Measurements from ENCODE around the gene ATG9A.

DNA sequence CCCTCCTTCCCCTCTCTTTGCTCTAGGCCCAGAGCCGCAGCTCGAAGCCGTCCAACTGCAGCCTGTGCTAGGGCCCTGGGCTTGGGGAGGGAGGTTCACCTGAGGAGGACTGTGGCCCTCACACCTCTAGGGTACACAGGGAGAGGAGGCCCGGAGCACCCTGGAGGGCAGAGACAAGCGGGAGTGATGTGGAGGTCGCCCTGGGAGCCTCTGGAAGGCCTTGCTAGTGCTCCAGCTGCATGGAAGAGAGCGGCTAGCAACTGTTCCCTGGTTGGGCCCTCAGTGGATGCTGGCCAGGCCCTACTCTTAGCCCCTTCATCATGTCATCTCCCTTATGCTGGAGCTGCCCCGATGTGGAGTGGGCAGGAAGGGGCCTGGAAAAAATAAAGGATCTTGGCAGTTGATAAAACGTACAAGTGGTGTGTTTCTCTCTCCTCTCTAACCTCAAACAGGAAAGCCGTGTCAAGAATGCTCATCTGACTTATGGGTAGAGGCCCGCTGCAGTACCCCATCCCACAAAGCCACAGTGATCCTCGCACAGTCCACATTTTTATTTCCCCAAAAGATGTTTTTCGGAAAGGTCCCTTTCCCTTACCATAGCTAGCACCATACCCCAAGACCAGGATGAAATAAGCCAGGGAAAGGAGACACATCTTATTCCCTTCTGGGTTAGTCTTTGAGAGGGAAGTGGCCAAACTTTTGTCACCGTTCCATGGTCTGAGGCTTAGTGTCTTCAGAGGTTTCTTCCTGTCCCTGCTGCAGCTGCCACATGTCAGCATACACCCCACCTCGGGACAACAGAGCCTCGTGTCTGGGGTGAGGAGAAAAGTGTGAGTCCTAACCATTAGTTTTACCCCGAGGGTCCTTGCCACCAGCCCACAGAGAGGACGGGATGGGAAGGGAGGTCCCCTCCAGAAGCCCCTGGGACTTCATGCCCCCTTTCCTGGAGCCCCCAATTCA lies 19.9 kb downstream of the ATG9A start:
- TF ChIP-seq, protein P1, sequence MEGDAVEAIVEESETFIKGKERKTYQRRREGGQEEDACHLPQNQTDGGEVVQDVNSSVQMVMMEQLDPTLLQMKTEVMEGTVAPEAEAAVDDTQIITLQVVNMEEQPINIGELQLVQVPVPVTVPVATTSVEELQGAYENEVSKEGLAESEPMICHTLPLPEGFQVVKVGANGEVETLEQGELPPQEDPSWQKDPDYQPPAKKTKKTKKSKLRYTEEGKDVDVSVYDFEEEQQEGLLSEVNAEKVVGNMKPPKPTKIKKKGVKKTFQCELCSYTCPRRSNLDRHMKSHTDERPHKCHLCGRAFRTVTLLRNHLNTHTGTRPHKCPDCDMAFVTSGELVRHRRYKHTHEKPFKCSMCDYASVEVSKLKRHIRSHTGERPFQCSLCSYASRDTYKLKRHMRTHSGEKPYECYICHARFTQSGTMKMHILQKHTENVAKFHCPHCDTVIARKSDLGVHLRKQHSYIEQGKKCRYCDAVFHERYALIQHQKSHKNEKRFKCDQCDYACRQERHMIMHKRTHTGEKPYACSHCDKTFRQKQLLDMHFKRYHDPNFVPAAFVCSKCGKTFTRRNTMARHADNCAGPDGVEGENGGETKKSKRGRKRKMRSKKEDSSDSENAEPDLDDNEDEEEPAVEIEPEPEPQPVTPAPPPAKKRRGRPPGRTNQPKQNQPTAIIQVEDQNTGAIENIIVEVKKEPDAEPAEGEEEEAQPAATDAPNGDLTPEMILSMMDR (IDR thresholded peaks at IDR 0.05): no peak
- no peak for TF ChIP-seq POLR2A (IDR thresholded peaks at IDR 0.05)

Measured in body of pancreas (tissue), 4 donors.